Mucosa of rectum (tissue), 2 donors: ENCODE data around the gene UGT2B17.
"Not testable (repeated sequence)": the region's sequence is repeated elsewhere in the genome, so short reads cannot be mapped to it uniquely, and the experiment has no call there.

Source experiments
- H3K27ac ChIP-seq, 2 donors: one replicate each; pipeline ENCODE4 v1.7.0; 2013; ENCODE audit warnings: inconsistent platforms in 2 of 2, low read depth in 2 of 2, low read length in 2 of 2
- H3K27me3 ChIP-seq, 2 donors: one replicate each; pipeline ENCODE4 v1.7.0; 2013; ENCODE audit warnings: low read length in 2 of 2; ENCODE audit not compliant: control insufficient read depth in 2 of 2, insufficient read depth in 2 of 2
- H3K36me3 ChIP-seq, 2 donors: one replicate each; pipeline ENCODE4 v1.7.0; 2013; ENCODE audit warnings: low read length in 2 of 2; ENCODE audit not compliant: control insufficient read depth in 2 of 2, insufficient read depth in 2 of 2
- H3K4me1 ChIP-seq, 2 donors: one replicate each; pipeline ENCODE4 v1.7.0; 2013; ENCODE audit warnings: low read length in 2 of 2, mild to moderate bottlenecking in 1 of 2; ENCODE audit not compliant: control insufficient read depth in 2 of 2, insufficient read depth in 2 of 2
- H3K4me3 ChIP-seq, 2 donors: one replicate each; pipeline ENCODE4 v1.7.0; 2013; ENCODE audit warnings: low read length in 2 of 2
- H3K9ac ChIP-seq, 2 donors: one replicate each; pipeline ENCODE4 v1.7.0; 2013; ENCODE audit warnings: low read length in 2 of 2, low read depth in 1 of 2, mild to moderate bottlenecking in 1 of 2
- H3K9me3 ChIP-seq, 2 donors: one replicate each; pipeline ENCODE4 v1.7.0; 2013; ENCODE audit warnings: low read length in 2 of 2; ENCODE audit not compliant: control insufficient read depth in 2 of 2
- donor health status: healthy.
- donor health status: Normal muscosa, but diverticular disease.

UGT2B17 gene

GRCh38 chr4:68569466-68570121 is 6.5 kb downstream of the UGT2B17 start:
- Histone ChIP-seq H3K4me3 (no peak overlapping the region), H3K9ac (no peak overlapping the region), H3K27ac (peak overlapping the region in 1 of 2 donors; percentile 22), H3K4me1 (peaks cover 0 to 15% of the 10 kb centered on the region in 2 donors), H3K9me3 (no peaks in the 10 kb centered on the region), H3K27me3 (no peaks in the 10 kb centered on the region), H3K36me3 (no peaks in the 10 kb centered on the region)

GRCh38 chr4:68569036-68569435 is 7.1 kb downstream of the UGT2B17 start:
- not testable (repeated sequence) for H3K9me3 ChIP-seq, H3K9ac ChIP-seq, H3K36me3 ChIP-seq, H3K27me3 ChIP-seq, H3K4me3 ChIP-seq, H3K27ac ChIP-seq
- peaks cover 0 to 15% of the 10 kb centered on the region in 2 donors for H3K4me1 ChIP-seq

- H3K36me3 ChIP-seq, H3K27me3 ChIP-seq, H3K9ac ChIP-seq, H3K9me3 ChIP-seq: not testable (repeated sequence)
- H3K4me3 ChIP-seq, result peak overlapping the region in 1 of 2 donors; percentile 69
- peak overlapping the region in 1 of 2 donors; percentile 42 for H3K27ac ChIP-seq
- peaks cover 0 to 13% of the 10 kb centered on the region in 2 donors for H3K4me1 ChIP-seq
Measured at GRCh38 chr4:68568535-68568934, 7.6 kb downstream of the UGT2B17 start.

- not testable (repeated sequence) for H3K9ac ChIP-seq, H3K27ac ChIP-seq, H3K36me3 ChIP-seq, H3K4me3 ChIP-seq, H3K27me3 ChIP-seq, H3K9me3 ChIP-seq
- peaks cover 0 to 13% of the 10 kb centered on the region in 2 donors for H3K4me1 ChIP-seq
Measured at GRCh38 chr4:68566364-68566763, 9.8 kb downstream of the UGT2B17 start.

- not testable (repeated sequence) for H3K27me3 ChIP-seq, H3K4me3 ChIP-seq, H3K36me3 ChIP-seq, H3K27ac ChIP-seq, H3K9ac ChIP-seq, H3K4me1 ChIP-seq, H3K9me3 ChIP-seq
Measured at GRCh38 chr4:68565082-68565481, 11.0 kb downstream of the UGT2B17 start.

GRCh38 chr4:68560364-68561070 is 15.6 kb downstream of the UGT2B17 start:
- not testable (repeated sequence) for H3K27ac ChIP-seq, H3K36me3 ChIP-seq, H3K27me3 ChIP-seq, H3K9ac ChIP-seq, H3K4me3 ChIP-seq, H3K9me3 ChIP-seq, H3K4me1 ChIP-seq

GRCh38 chr4:68553830-68554229 is 22.3 kb downstream of the UGT2B17 start:
- not testable (repeated sequence) for H3K36me3 ChIP-seq, H3K27me3 ChIP-seq, H3K27ac ChIP-seq, H3K9ac ChIP-seq, H3K4me1 ChIP-seq, H3K4me3 ChIP-seq, H3K9me3 ChIP-seq

- H3K36me3 ChIP-seq, H3K9me3 ChIP-seq, H3K4me1 ChIP-seq, H3K27ac ChIP-seq, H3K4me3 ChIP-seq, H3K27me3 ChIP-seq, H3K9ac ChIP-seq: not testable (repeated sequence)
Measured at GRCh38 chr4:68552818-68553811, 23.0 kb downstream of the UGT2B17 start.

GRCh38 chr4:68542742-68543141 is 33.4 kb downstream of the UGT2B17 start:
- H3K36me3 ChIP-seq, result peaks cover 0 to 26% of the 10 kb centered on the region in 2 donors
- not testable (repeated sequence) for H3K27me3 ChIP-seq, H3K4me1 ChIP-seq, H3K4me3 ChIP-seq, H3K9ac ChIP-seq, H3K9me3 ChIP-seq, H3K27ac ChIP-seq

GRCh38 chr4:68536375-68536774 is 39.7 kb downstream of the UGT2B17 start:
- no peak overlapping the region for H3K4me3 ChIP-seq
- H3K36me3 ChIP-seq, result peaks cover 0 to 28% of the 10 kb centered on the region in 2 donors
- no peaks in the 10 kb centered on the region for H3K27me3 ChIP-seq
- no peaks in the 10 kb centered on the region for H3K4me1 ChIP-seq
- H3K9ac ChIP-seq, result no peak overlapping the region
- H3K27ac ChIP-seq, result no peak overlapping the region
- peaks cover 0 to 4% of the 10 kb centered on the region in 2 donors for H3K9me3 ChIP-seq
